ENCODE data around the gene BAG2. TPM values are rescaled to one million over a fixed set of nuclear protein-coding genes. Genes with fewer than 3 reads are reported as not detected.

The BAG2 gene
- polyA plus RNA-seq, 2 of the 4 experiments (the other 2 are of a cell fraction), result 9.5 to 13.9 TPM

GRCh38 chr6:57165080-57165479 is 7.0 kb upstream of the BAG2 start:
- WGBS (ENCODE audit: missing lambda C conversion rate), result 96% methylated on average over 1 of the region's 1 CpG
- ATAC-seq (no peak), FAIRE-seq (no peak), DNase-seq (ENCODE audit: low read depth in 1 of 2, low spot score in 1 of 2) (no peak)
- Histone ChIP-seq H3K27ac (no peak overlapping the region), H3K9me3 (peaks cover 3% of the 10 kb centered on the region; the same call in 2 of the 3 replicates), H3K4me2 (no peak overlapping the region), H3K4me3 (no peak overlapping the region), H3K4me1 (no peaks in the 10 kb centered on the region)
- TF ChIP-seq NPAS2 (CRISPR knock-in tag; IDR thresholded peaks at IDR 0.05; ENCODE audit: borderline replicate concordance) (no peak), RNF2 (IDR thresholded peaks at IDR 0.05; ENCODE audit: borderline replicate concordance, low read depth) (no peak), FOXS1 (CRISPR knock-in tag; IDR thresholded peaks at IDR 0.05) (no peak), GATA3 (IDR thresholded peaks at IDR 0.05; ENCODE audit: borderline replicate concordance) (no peak), EHMT2 (IDR thresholded peaks at IDR 0.05; ENCODE audit: low read depth) (no peak), KDM5A (IDR thresholded peaks at IDR 0.05) (no peak), ZC3H11A (IDR thresholded peaks at IDR 0.05) (no peak), ZSCAN20 (CRISPR knock-in tag; IDR thresholded peaks at IDR 0.05) (no peak), ZFP36 (IDR thresholded peaks at IDR 0.05; ENCODE audit: borderline replicate concordance, partially characterized antibody) (no peak), HOXB13 (CRISPR knock-in tag; IDR thresholded peaks at IDR 0.05; ENCODE audit: low read depth) (no peak), HOXA7 (CRISPR knock-in tag; IDR thresholded peaks at IDR 0.05) (no peak), FOSL2 (IDR thresholded peaks at IDR 0.05) (no peak), FOSL2 (CRISPR knock-in tag; IDR thresholded peaks at IDR 0.05) (no peak), ELK1 (IDR thresholded peaks at IDR 0.05; ENCODE audit: low read depth, low read length) (no peak)
- TF ChIP-seq, protein P1, sequence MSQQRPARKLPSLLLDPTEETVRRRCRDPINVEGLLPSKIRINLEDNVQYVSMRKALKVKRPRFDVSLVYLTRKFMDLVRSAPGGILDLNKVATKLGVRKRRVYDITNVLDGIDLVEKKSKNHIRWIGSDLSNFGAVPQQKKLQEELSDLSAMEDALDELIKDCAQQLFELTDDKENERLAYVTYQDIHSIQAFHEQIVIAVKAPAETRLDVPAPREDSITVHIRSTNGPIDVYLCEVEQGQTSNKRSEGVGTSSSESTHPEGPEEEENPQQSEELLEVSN (IDR thresholded peaks at IDR 0.05; ENCODE audit: borderline replicate concordance, low read depth), result no peak
- TF ChIP-seq, protein P2, sequence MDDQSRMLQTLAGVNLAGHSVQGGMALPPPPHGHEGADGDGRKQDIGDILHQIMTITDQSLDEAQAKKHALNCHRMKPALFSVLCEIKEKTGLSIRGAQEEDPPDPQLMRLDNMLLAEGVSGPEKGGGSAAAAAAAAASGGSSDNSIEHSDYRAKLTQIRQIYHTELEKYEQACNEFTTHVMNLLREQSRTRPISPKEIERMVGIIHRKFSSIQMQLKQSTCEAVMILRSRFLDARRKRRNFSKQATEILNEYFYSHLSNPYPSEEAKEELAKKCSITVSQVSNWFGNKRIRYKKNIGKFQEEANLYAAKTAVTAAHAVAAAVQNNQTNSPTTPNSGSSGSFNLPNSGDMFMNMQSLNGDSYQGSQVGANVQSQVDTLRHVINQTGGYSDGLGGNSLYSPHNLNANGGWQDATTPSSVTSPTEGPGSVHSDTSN (IDR thresholded peaks at IDR 0.05), result no peak
- TF ChIP-seq, protein P3, sequence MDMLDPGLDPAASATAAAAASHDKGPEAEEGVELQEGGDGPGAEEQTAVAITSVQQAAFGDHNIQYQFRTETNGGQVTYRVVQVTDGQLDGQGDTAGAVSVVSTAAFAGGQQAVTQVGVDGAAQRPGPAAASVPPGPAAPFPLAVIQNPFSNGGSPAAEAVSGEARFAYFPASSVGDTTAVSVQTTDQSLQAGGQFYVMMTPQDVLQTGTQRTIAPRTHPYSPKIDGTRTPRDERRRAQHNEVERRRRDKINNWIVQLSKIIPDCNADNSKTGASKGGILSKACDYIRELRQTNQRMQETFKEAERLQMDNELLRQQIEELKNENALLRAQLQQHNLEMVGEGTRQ (IDR thresholded peaks at IDR 0.05), result no peak
- ChIA-PET CTCF (no interaction called here), POLR2A (no interaction called here)

GRCh38 chr6:57173056-57173885 is 1.1 kb downstream of the BAG2 start:
- ATAC-seq (peak; percentile 38 to 42; a peak in 4 of 6 replicates), FAIRE-seq (no peak), DNase-seq (ENCODE audit: low read depth in 1 of 2, low spot score in 1 of 2) (peak in 1 of 2 experiments; percentile 21)
- Histone ChIP-seq H3K4me2 (peak overlapping the region; percentile 99), H3K4me1 (peaks cover 38% of the 10 kb centered on the region), H3K27ac (peak overlapping the region; percentile 92 to 99), H3K4me3 (peak overlapping the region; percentile 55), H3K9me3 (no peaks in the 10 kb centered on the region)
- no peak for TF ChIP-seq HOXB13 (CRISPR knock-in tag; IDR thresholded peaks at IDR 0.05; ENCODE audit: low read depth)
- no peak for TF ChIP-seq CEBPB (IDR thresholded peaks at IDR 0.05)
- no peak for TF ChIP-seq ELK1 (IDR thresholded peaks at IDR 0.05; ENCODE audit: low read depth, low read length)
- TF ChIP-seq RNF2 (IDR thresholded peaks at IDR 0.05; ENCODE audit: borderline replicate concordance, low read depth), result no peak
- no peak for TF ChIP-seq ZSCAN20 (CRISPR knock-in tag; IDR thresholded peaks at IDR 0.05)
- no peak for TF ChIP-seq GATA3 (IDR thresholded peaks at IDR 0.05; ENCODE audit: borderline replicate concordance)
- TF ChIP-seq, protein P4, sequence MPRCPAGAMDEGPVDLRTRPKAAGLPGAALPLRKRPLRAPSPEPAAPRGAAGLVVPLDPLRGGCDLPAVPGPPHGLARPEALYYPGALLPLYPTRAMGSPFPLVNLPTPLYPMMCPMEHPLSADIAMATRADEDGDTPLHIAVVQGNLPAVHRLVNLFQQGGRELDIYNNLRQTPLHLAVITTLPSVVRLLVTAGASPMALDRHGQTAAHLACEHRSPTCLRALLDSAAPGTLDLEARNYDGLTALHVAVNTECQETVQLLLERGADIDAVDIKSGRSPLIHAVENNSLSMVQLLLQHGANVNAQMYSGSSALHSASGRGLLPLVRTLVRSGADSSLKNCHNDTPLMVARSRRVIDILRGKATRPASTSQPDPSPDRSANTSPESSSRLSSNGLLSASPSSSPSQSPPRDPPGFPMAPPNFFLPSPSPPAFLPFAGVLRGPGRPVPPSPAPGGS (IDR thresholded peaks at IDR 0.05), result no peak
- TF ChIP-seq NR3C1 (IDR thresholded peaks at IDR 0.05), result no peak
- ChIA-PET CTCF (interaction anchor here (0.8 to 0.9 kb wide), 2 partner anchors 52 to 117 kb away, joined by 3 read pairs; no protein-coding TSS in a partner anchor), POLR2A (interaction anchor here (1.1 to 2.1 kb wide), 3 partner anchors 141 to 218 kb away, joined by 4 to 14 read pairs (median 6); partner anchors contain the start of genes BEND6 and PRIM2)
- under 1% methylated on average over 19 of the region's 19 CpGs for WGBS (ENCODE audit: missing lambda C conversion rate)
